Stimulated activated CD8-positive, alpha-beta memory T cell treated with anti-CD3 and anti-CD28 coated beads, Interleukin-15, amount 100 ng/mL, for 4 hours (primary cell): ENCODE data around the gene SLC9C2.
"Not testable (repeated sequence)": the region's sequence is repeated elsewhere in the genome, so short reads cannot be mapped to it uniquely, and the experiment has no call there.

Source experiments
- DNase-seq, 2 donors: peaks; one replicate each; pipeline ENCODE4 v3.0.0-alpha.2; 2020; ENCODE audit warnings: low read depth in 2 of 2

Gene SLC9C2

DNA sequence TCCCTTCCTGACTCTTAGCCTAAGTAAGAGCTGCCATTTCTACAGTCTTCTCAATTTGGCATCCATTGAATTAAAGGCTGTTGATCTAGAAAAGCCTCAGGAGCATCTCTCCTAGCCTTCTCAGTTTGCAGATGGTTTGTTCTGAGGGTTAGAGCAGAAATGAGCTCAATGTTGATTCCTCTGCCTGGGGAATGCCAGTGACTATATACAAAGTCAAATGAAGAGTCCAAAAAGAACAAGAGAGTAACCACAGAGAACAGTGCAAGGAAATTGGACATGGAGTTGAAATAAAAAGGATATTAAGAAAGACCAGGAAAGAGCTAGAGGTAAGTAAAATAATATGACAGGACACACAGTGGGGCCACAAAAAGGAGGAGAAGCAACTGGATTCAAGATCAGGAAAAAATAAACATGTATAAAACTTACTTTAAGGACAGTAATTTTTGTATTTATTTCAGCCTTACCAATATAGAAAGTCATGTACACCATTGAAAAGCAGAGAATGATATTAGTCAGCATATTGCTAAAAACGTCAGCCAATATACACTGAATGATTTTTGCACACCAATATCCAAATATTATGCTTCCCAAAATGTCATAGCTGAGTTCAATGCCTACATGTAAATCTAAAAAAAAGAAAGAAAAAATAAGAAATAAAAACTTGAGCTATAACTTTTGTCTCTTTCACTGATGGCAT, 21.3 kb downstream of the SLC9C2 start:
- no peak for DNase-seq

DNA sequence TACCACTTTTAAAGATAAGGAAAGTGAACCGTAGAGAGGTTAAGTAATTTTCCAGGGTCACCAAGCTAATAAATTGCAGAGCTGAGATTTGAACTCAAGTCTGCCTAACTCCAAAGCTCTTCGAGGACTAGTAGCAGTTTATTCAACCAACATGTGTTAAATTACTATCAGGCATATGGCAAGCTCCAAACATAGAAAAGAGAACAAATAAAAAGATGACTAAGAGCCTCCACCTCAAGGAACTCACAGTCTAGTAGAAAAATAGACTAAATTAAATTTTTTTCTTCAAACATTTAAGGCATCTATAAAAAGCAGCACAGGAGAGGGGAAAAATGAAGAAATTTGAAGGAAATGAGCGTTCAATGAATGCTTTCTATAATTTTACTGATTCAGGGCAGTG, 22.2 kb downstream of the SLC9C2 start:
- DNase-seq, result no peak

DNA sequence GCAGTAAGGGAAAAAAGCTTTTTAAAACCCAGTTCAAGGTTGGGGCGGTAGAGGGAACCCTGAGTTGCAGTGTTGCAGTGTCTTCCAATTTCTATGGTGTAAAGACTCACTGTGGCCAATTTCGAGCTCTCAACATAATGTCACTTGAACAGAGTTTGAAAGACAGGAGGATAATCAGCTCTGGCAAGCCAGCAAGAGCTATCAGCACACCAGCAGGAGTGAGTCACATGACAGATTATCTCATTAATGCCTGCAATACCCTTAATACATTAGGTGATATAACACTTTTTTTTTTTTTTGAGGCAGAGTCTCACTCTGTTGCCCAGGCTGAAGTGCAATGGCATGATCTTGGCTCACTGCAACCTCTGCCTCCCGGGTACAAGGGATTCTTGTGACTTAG, 22.8 kb downstream of the SLC9C2 start:
- no peak for DNase-seq

DNA sequence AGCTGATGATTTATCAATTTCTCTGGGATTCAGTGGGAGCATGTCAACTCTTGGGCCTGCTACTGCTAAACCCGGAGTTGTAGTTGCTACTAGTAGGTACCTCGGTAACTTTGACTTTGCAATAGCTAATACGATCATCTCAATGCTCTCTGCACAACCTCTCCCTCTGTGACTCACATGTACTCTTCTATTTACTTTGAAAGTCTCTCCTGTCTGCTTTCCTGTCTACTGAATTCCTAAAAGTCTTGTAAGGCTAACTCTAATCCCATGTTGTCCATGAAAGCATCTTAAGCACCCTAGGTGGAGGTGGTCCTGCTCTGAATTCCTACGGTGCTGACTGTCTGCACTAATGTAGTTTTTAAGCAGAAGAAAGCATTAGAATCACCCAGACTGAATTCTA, 29.3 kb downstream of the SLC9C2 start:
- DNase-seq, result no peak

DNA sequence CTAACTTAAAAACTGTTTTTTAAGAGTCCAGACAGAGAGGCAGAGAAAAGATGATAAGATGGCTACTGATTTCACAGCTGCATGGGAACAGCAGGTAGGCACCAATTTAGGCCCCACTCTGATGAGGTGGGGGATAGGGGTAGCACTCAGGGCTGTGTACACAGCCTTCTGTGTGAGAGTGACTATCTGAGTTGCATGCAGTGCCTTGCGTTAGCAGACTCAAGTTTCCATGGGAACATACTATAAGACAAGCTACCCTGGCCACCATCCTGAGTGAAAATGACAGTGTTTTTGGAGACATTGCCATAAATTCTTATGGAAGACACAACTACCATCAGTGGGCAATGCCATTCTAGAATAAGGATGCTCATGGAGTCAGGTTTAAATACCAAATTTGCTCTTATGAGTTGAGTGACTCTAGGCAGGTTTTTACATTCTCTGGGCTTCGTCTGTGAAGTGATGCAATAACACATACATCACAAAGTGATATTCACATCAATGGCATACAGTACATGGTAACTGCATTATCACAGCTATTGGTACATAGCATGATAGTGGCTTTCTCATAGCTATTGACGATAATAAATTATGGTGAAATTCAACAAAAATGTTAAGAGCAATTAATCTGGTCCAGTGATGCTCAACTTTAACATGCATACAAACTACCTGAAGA, 30.5 kb downstream of the SLC9C2 start:
- DNase-seq, result no peak

DNA sequence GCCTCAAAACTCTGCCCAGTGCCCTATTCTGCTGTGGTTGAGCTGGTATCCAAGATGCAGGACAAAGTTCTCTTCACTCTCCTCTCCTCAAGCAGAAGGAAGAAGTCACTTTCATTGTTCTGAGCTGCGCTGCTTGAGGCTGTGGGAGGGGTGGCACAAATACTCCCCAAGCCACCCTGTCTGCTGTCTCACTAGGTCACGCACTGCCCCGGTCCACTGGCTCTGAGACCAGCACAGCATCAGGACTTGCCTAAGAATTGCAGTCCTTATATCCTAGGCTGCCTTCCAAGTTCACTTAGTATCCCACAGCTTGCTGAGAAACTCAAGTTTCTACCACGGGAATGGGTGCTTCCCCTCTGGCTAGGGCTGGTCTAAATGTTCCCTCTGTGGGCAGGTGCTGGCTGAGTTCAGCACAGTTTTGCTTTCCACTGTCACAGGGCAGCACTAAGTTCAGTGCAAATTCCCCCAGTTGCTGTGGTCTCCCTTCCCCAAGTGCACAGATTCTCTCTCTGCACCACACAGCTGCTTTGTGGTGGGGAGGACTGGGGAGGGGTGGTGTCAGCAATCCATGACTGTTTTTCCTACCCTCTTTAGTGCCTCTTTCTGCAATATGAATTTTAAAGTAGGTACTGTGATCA, 32.4 kb downstream of the SLC9C2 start:
- DNase-seq, result no peak

DNA sequence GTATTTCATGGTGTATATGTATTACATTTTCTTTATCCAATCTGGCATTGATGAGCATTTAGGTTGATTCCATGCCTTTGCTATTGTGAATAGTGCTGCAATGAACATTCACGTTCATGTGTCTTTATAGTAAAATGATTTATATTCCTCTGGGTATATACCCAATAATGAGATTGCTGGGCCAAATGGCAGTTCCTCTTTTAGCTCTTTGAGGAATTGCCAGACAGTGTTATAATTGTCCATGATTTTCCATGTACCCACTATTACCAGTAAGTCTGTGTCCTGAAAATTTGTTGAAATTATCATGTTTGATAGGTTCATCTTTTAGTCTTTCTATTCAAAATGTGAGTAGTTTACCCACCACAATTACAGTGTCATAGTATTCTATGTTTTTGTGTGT, 34.4 kb downstream of the SLC9C2 start:
- DNase-seq, result no peak

DNA sequence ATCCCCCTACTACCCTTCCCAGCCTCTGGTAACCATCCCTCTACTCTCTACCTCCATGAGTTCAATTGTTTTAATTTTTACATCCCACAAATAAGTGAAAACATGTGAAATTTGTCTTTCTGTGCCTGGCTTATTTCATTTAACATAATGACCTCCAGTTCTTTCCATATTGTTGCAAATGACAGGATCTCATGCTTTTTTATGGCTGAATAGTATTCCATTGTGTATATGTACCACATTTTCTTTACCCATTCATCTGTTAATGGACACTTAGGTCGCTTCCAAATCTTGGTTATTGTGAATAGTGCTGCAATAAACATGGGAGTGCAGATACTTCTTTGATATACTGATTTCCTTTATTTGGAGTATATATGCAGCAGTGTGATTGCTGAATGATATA, 39.0 kb downstream of the SLC9C2 start:
- DNase-seq, result not testable (repeated sequence)

DNA sequence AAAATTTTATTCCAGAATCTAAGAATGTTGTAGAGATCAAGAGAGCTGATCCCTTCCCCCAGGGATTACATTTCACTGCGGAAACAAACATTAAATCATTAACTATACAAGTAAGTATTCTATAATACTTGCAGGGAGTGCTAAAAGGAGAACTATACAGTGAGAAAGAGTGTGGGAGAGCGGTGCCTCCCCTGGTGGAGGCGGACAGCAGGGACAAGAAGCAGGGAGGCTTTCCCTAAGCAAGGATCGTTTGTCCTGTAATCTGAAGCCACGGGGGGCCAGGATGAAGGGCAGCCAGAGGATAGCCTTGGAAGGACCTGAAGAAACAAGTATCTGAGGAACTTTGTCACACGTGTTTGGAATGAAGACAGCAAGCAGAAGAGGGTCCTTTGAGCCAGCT, 40.1 kb downstream of the SLC9C2 start:
- no peak for DNase-seq

DNA sequence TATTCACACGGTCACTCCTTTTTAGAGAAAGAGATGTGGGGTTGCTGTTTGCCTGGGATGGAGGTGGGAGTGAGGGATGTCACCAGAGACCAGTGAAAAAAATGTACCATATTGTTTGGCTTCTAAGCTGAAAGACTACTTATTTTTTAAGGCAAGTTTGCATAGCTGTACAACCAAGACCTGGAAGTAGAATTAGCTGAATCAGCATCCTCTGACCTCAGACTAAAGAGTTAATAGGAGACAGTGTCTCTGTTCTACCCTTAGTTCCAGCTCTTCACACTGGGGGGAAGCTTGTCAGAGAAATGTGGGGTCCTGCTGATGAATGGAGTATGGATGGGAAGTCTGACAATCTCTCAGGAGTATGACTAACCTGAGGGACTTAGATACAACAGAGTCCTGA, 41.6 kb downstream of the SLC9C2 start:
- DNase-seq, result no peak

DNA sequence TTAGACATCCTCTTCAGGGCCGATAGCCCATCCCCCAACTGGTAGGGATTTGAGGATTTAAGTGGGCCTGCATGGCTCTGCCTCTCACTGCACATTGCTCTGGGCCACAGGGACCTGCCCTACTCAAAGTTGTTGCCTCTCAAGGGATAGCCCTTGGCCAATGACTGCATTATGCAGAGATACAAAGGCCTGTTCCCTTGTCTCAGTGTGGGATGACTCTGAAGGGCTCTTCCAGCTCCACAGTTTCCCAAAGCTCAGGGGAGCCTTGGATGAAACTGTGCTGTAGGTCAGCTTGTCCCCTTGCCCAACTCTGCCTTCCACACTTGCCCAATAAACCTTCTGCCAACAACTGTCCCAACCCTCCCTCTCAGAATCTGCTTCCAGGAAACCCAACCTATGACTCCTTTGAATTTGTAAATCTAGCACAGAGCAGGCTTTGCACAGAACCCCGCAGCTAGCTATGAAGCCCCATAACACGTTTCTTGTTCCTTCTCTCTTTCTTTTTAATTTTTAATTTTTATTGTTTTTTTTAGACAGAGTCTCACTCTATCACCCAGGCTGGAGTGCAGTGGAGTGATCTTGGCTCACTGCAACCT, 42.5 kb downstream of the SLC9C2 start:
- DNase-seq, result no peak

DNA sequence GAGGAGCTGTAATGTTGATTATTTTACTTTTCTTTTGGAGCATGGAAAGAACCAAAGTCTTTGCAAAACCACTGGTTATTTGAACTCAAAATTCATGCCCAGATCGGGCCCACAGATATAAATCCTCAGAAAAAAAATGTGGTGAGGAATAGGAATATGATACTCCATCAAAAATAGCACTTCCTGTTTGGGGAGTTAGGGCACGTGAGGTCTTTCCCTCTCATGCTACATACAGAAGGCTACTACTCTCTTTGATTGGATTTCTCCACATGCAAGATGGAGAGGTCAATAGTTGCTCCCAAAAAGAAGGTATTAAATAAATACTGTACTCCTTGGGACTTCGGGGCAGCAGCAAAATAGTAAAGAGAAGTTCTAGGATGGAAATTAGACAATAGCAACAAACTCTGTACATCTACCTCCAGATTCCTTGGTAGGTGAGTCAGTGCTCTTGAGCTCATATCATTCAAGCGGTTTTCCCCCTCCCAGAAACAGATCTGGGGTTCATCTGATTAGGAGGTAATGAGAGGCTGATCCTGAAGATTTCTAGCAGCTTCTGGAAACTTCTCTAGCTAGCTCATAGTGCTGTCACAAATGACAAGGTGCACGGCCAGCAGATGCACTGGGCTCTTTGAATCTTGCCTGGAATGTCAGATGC, 47.1 kb downstream of the SLC9C2 start:
- DNase-seq, result no peak

DNA sequence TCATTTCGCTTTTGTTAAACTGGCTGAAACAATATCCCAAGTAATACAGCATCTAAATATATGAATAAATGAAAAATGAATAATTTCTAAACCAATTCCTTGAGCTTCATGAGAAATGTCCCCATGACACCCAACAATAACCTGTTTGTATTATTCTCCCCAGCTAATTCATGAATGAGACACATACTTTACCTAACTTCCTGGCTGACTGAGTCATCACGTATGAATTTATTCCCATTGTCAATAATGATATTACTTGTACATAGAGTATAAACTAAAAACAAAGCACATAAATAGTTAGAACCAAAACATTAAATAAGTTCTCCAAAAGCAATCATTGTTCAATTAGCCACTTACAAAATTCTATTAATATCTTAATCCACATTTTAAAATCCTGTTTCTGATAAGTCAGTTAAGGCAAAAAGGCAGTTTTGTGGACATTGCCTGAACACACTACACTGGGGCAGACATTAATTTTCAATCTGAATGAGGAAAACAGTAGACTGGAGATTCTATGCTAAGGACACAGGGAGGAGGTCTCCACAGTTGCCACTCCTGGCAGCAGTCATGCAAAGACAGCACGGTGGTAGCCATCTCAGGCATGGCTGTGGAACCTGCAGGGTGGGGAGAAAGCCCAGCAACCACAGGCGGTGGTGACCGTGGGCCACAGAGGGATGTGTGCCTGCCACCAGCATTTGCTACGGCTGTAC, 48.2 kb downstream of the SLC9C2 start:
- no peak for DNase-seq

DNA sequence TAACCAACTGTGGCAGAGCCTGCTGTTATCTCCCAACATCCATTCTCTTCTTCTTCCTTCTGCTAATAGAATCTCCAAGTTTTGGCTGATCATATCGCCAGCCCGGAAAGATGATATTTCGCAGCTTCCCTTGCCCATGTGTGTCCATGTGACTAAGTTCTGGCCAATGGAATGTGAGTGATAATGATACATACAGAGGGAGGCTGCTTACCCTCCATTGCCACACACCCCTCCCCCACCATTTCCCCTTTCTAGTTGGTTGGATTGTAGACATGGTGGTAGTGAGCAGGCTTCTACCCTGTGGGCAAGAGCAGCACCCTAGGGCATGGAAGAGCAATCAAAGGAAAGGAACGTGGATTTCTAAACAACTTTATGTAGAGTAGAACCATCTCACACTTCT, 48.8 kb downstream of the SLC9C2 start:
- no peak for DNase-seq

DNA sequence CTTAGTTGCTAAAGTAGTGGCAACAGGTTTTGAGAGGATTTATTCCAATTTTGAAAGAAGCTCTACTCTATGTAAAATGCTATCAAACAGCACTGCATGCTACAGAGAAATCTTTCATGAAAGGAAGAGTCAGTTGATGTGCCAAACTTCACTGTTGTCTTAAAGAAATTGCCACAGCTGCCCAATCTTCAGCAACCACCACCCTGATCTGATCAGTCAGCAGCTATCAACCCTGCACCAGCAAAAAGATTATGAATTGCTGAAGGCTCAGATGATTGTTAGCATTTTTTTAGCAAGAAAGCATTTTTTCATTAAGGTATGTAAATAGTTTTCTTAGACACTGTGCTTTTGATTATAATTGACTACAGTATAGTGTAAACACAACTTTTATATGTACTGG, 49.6 kb downstream of the SLC9C2 start:
- DNase-seq, result no peak

DNA sequence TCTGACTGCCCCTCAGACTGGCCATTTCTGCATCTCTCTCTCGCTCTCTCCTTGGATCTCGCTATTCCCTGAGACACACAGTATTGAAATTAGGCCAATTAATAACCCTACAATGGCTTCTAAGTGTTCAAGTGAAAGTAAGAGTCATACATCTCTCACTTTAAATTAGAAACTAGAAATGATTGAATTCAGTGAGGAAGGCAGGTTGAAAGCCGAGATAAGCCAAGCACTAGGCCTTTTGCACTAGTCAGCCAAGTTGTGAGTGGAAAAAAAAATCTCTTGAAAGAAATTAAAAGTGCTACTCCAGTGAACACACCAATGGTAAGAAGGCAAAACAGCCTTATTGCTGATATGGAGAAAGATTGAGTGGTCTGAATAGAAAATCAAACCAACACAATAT, 51.2 kb downstream of the SLC9C2 start:
- DNase-seq, result no peak

DNA sequence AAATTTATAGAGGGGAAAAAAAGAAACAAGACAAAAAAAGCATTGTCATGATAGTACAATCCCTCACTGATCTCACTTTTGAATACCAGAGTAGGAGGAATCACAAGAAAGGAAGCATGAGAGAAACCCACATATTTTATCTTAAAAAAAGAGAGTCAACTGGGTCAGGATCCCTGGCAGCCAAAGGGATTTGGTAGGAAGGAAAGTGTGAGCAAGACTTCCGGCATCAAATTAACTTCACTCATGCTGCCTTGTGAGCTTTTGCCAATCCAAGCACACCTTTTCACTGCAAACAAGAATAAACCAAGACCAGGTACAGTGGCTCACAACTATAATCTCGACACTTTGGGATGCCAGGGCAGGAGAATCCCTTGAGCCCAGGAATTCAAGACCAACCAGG, 53.1 kb downstream of the SLC9C2 start:
- DNase-seq, result no peak

DNA sequence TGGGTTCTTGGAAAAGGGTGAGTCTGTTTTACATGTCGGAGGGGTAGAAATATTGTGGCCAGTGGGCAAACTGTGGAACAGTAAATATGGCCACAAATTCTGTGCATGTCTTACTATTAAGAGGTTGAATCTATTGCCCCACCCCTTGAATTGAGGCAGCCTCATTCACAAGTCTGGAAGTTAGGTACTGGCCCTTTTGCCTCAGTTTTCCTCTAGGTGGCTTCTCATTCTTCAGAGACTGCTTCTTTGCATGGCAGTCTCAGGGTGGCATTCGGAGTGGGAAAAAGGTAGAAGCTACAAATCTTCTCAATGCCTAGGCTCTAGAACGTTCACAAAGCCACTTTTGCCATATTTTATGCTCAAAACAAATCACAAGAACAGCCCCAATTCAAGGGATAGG, 57.2 kb downstream of the SLC9C2 start:
- no peak for DNase-seq

DNA sequence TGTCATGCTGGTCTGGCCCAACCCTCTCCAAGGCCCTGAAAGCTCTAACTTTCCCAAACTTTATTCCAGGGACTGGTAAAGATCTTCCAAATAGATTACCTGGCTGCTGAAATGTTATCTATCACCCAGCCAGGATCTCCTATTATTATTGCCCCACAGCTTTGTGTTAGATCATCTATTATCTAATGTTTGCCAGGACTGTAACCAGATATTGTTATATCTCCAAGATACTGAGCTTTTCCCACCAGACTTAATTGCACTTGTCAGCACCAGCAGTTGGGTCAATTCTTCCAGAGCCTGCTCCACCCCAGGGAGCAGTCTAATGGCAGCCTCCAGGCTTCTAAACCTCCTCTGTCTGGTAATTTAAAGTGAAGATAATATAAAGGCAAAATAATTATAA, 66.6 kb downstream of the SLC9C2 start:
- DNase-seq, result no peak

DNA sequence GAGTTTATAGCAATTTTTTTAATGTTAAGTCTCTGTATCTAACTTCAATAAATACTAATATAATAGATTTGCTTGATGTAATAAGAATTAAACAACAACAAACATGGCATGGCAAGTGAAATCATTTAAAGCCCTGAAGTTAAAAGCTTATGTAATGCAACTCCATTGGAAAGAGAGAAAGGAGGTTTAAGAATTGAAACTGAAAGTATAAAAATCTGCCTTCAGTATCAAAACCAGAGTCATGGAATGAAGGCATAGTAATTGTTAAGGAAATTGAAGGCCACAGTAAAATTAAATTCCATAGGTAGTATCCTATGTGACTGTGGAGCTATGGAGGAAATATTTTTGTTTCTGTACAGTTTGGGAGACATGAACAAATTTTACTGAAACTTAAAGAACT, 70.6 kb downstream of the SLC9C2 start:
- DNase-seq, result no peak

DNA sequence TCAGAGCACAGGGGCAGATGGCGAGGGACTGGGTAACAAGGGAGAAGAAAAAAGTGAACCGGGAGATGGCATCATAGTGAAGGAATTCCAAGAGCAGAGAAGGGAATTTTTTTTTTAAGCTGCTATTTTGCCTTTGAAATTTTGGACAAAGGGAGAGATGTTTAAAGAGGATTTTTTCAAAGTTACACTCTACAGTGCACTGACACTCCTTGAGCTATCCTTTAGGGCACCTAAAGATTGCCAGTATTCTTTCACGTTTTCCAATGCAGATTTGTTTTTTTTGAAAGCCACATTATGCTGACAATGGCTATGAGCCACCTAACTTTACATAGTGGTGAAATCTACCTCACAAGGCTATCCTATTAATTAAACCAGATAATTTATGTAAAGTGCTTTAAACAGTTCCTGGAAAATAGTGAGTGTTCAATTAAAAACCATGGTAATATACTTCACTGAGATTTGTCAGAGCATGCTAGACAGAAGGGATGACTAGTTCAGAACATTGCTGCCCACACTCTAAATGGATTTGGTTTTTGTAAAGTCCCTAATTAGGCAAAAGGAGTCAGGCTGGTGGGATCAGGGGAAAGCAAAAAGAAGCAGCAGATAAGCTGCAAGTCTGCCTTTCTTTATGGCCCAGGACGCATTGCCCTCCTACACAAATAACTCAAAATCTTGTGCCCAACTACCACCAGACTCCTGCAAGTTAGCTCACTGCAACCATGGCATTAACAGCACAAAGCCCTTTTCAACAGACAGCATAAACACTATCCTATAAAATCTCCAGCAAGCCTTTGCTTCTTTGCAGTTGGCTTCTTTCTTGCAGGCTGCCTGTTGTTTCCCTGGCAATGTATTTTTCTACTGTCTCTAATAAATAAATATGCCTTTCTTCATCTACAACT, 71.8 kb downstream of the SLC9C2 start:
- no peak for DNase-seq
